ENCODE results near the gene COQ2.
"Not testable (repeated sequence)": the region's sequence is repeated elsewhere in the genome, so short reads cannot be mapped to it uniquely, and the experiment has no call there.

Gene COQ2

DNA sequence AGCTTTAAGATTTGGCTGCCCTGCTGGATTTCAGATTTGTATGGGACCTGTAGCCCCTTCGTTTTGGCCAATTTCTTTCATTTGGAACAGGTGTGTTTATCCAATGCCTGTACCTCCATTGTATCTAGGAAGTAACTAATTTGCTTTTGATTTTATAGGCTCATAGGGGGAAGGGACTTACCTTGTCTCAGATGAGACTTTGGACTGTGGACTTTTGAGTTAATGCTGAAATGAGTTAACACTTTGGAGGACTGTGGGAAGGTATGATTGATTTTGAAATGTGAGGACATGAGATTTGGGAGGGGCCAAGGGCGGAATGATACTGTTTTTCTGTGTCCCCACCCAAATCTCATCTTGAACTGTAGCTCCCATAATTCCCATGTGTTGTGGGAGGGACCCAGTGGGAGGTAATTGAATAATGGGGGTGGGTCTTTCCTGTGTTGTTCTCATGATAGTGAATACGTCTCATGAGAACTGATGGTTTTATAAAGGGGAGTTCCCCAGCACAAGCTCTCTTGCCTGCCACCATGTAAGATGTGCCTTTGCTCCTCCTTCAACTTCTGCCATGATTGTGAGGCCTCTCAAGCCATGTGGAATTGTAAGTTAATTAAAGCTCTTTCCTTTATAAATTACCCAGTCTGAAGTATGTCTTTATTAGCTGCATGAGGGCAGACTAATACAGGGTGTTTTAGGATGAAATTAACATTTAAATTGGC is 5.6 kb upstream of the COQ2 start:
- in situ Hi-C loops (cut with MboI; ENCODE audit: low pct_unique_long_range_greater_than_20kb, low sequenced_read_pairs); DNase-seq: not testable (repeated sequence)

DNA sequence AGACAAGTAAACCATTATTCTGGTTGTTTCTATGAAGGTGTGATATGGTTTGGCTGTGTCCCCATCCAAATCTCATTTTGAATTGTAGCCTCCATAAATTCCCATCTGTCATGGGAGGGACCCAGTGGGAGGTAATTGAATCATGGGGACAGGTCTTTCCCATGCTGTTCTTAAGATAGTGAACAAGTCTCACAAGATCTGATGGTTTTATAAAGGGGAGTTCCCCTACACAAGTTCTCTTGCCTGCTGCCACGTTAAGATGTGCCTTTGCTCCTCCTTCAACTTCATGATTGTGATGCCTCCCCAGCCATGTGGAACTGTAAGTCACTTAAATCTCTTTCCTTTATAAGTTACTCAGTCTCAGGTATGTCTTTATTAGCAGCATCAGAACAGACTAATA is 3.8 kb upstream of the COQ2 start:
- DNase-seq; in situ Hi-C loops (cut with MboI; ENCODE audit: low pct_unique_long_range_greater_than_20kb, low sequenced_read_pairs): not testable (repeated sequence)

DNA sequence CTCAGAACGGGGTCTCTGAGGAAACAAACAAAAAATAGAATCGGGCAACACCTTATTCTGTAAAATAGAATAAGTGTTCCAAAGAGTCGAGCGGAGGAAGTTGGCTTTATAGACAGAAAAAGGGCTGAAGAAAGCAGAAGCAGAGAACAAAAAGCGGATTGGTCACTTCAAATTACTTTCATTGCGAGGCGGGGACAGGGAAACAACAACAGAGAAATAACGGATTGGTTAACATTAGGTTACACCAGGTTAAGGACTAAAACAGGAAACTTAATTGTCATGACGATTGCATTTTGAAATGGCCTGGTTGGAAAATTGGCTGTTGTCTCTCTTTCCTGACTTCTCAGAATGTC is 433 bp upstream of the COQ2 start:
- in situ Hi-C loops (cut with MboI; ENCODE audit: low pct_unique_long_range_greater_than_20kb, low sequenced_read_pairs), result no loop called here
- peak; percentile 90 for DNase-seq

- DNase-seq, result no peak
- in situ Hi-C loops (cut with MboI; ENCODE audit: low pct_unique_long_range_greater_than_20kb, low sequenced_read_pairs), result no loop called here
Measured at GRCh38 chr4:83283181-83283580, 1.4 kb downstream of the COQ2 start.

- in situ Hi-C loops (cut with MboI; ENCODE audit: low pct_unique_long_range_greater_than_20kb, low sequenced_read_pairs), result no loop called here
- peak; percentile 83 for DNase-seq
Measured at GRCh38 chr4:83282049-83282535, 2.5 kb downstream of the COQ2 start.

GRCh38 chr4:83281307-83281706 is 3.3 kb downstream of the COQ2 start:
- in situ Hi-C loops (cut with MboI; ENCODE audit: low pct_unique_long_range_greater_than_20kb, low sequenced_read_pairs), result no loop called here
- DNase-seq, result peak; percentile 22

- peak; percentile 42 for DNase-seq
- in situ Hi-C loops (cut with MboI; ENCODE audit: low pct_unique_long_range_greater_than_20kb, low sequenced_read_pairs), result no loop called here
Measured at GRCh38 chr4:83276299-83277040, 8.1 kb downstream of the COQ2 start.

- in situ Hi-C loops (cut with MboI; ENCODE audit: low pct_unique_long_range_greater_than_20kb, low sequenced_read_pairs), result loop anchor here (25.0 kb wide), 1 partner anchor 212 kb away; no protein-coding TSS in a partner anchor
- not testable (repeated sequence) for DNase-seq
Measured at GRCh38 chr4:83273926-83274325, 10.7 kb downstream of the COQ2 start.

GRCh38 chr4:83272900-83273299 is 11.7 kb downstream of the COQ2 start:
- DNase-seq, result peak; percentile 89
- in situ Hi-C loops (cut with MboI; ENCODE audit: low pct_unique_long_range_greater_than_20kb, low sequenced_read_pairs), result loop anchor here (25.0 kb wide), 1 partner anchor 211 kb away; no protein-coding TSS in a partner anchor

DNA sequence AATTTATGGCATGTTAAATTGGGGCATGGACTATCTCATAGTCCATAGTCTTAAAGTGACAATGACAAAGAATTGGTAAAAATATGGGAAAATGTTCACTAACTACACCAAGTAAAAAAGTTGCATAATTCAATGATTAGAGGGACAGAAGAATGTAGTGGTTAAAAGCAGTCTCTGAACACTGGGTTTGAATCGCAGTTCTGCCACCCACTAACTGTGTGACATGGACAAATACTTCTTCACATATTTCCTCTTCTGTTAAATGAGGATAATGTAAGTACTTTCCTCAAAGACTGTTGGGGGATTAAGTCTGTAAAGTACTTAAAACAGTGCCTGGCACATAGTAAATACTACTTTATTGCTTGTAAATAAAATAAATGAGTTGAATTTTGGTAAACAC is 15.3 kb downstream of the COQ2 start:
- DNase-seq, result no peak
- in situ Hi-C loops (cut with MboI; ENCODE audit: low pct_unique_long_range_greater_than_20kb, low sequenced_read_pairs), result loop anchor here (25.0 kb wide), 1 partner anchor 207 kb away; no protein-coding TSS in a partner anchor

- DNase-seq, result no peak
- in situ Hi-C loops (cut with MboI; ENCODE audit: low pct_unique_long_range_greater_than_20kb, low sequenced_read_pairs), result loop anchor here (25.0 kb wide), 1 partner anchor 206 kb away; no protein-coding TSS in a partner anchor
Measured at GRCh38 chr4:83268491-83268890, 16.1 kb downstream of the COQ2 start.

GRCh38 chr4:83267830-83268475 is 16.6 kb downstream of the COQ2 start:
- DNase-seq, result no peak
- in situ Hi-C loops (cut with MboI; ENCODE audit: low pct_unique_long_range_greater_than_20kb, low sequenced_read_pairs), result loop anchor here (25.0 kb wide), 1 partner anchor 206 kb away; no protein-coding TSS in a partner anchor

DNA sequence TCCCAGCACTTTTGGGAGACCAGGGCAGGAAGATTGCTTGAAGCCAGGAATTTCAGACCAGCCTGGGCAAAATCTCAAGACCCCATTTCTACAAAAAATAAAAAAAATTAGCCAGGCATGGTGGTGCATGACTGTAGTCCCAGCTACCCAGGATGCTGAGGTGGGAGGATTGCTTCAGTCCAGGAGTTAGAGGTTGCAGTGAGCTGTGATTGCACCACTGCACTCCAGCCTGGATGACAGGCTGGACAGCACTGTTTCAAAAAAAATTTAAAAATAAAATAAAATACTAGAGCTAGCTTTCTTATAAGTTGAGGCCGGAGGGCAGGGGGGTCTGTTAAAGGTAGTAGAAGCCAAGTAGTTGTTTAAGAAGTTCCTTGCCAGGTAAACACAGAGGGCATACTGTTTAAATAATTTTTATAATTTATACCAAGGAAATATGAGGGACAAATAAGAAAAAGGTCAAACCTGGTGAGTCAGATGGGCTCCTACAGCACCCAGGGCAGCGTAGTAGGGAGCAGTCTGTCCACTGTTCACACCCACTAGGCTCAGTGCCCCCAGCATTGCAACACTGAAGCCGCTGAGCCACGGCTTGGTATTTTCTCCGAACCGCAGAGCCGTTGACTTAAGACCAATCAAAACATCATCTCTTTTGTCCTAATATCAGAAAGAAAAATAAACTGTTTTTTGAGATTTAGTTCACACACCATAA is 17.3 kb downstream of the COQ2 start:
- no peak for DNase-seq
- in situ Hi-C loops (cut with MboI; ENCODE audit: low pct_unique_long_range_greater_than_20kb, low sequenced_read_pairs), result loop anchor here (25.0 kb wide), 1 partner anchor 205 kb away; no protein-coding TSS in a partner anchor

- in situ Hi-C loops (cut with MboI; ENCODE audit: low pct_unique_long_range_greater_than_20kb, low sequenced_read_pairs), result loop anchor here (25.0 kb wide), 1 partner anchor 204 kb away; no protein-coding TSS in a partner anchor
Measured at GRCh38 chr4:83266689-83267088, 17.9 kb downstream of the COQ2 start.

DNA sequence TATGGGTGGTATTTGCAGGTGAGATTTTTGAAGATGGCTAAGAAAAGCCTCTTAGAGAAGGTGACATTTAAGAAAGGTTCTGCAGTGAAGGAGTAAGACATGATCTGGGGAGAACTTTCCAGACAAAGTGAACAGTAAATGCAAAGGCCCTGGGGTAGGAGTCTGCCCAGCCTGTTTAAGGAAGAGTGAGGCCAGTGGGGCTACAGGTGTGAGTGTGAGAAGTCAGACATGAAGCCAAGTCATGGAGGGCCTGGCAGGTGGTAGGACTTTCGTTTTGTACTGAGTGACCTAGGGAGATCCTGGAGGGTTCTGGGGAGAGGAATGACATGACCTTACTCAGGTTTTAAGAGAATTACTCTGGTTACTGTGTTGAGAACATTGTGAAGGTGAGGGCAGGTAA is 21.5 kb downstream of the COQ2 start:
- in situ Hi-C loops (cut with MboI; ENCODE audit: low pct_unique_long_range_greater_than_20kb, low sequenced_read_pairs), result loop anchor here (25.0 kb wide), 1 partner anchor 201 kb away; no protein-coding TSS in a partner anchor
- no peak for DNase-seq

More at GRCh38 chr4:83266689-83267088, 17.9 kb downstream of the COQ2 start:
- DNase-seq, result peak; percentile 37

DNA sequence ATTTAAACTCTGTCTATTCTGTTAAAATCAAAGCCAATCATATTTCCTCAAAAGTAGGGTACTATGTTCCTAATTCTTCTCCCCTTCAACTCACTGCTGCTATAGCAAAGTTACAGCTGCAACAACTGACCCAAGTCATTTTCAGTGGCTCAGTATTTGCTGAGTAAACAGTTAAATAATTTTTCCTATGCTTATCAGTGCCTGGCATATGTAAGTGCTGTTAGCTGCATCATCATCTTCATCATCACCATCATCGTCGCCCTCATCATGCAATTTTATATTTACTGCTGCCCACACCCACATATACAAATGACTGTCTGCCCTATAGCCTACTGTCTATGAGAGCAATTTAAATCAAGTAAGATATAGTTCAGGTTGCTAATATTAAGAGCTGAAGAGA is 21.9 kb downstream of the COQ2 start:
- no peak for DNase-seq
- in situ Hi-C loops (cut with MboI; ENCODE audit: low pct_unique_long_range_greater_than_20kb, low sequenced_read_pairs), result loop anchor here (25.0 kb wide), 1 partner anchor 200 kb away; no protein-coding TSS in a partner anchor

DNA sequence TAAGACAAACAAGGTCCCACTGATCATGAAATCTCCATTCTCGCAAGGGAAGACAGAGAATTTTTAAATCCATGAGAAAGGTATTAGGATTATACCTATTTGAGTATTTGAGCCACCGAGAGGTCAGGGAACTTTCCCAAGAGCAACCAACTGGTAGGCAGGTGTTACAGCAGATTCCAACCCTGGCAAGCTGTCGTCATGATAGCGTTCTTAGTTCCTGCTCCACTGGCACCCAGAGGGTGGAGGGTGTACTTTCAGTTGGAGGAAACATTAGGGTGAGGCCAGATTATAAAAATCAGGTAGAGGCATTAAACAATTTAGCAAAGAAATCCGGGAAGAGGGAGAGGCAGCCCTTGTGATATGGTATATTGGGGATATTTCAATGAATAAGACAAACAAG is 23.3 kb downstream of the COQ2 start:
- in situ Hi-C loops (cut with MboI; ENCODE audit: low pct_unique_long_range_greater_than_20kb, low sequenced_read_pairs), result loop anchor here (25.0 kb wide), 1 partner anchor 199 kb away; no protein-coding TSS in a partner anchor
- no peak for DNase-seq

DNA sequence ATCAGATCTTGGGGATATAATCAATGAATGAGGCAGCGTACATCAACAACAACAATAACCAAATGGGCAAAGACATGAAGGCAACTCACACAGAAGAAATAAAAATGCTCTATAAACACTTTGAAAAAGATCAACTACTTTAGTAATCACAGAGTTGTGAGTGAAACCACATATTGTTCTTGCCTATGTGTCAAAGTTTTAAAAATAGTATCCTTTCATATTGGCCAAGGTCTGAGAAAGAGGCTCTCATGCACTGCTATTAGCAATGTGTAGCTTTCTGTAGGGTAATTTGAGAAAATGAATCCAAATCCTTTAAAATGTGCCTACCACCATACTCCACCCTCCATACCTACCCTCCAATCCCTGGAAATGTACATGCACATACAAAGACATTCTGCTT is 25.0 kb downstream of the COQ2 start:
- in situ Hi-C loops (cut with MboI; ENCODE audit: low pct_unique_long_range_greater_than_20kb, low sequenced_read_pairs), result loop anchor here (25.0 kb wide), 1 partner anchor 197 kb away; no protein-coding TSS in a partner anchor
- DNase-seq, result no peak

GRCh38 chr4:83258461-83258860 is 26.1 kb downstream of the COQ2 start:
- no peak for DNase-seq
- in situ Hi-C loops (cut with MboI; ENCODE audit: low pct_unique_long_range_greater_than_20kb, low sequenced_read_pairs), result loop anchor here (25.0 kb wide), 1 partner anchor 196 kb away; no protein-coding TSS in a partner anchor

Measured in KBM-7 (cell line).